HG03064 (cell line): ENCODE results near the gene CDH4.

Experiments used
- ATAC-seq: cut with Tn5 transposase; IDR thresholded peaks from one replicate; pipeline ENCODE4 v1.9.1; 2021; ENCODE audit warnings: low read depth; ENCODE audit not compliant: unreplicated experiment

The CDH4 gene

DNA sequence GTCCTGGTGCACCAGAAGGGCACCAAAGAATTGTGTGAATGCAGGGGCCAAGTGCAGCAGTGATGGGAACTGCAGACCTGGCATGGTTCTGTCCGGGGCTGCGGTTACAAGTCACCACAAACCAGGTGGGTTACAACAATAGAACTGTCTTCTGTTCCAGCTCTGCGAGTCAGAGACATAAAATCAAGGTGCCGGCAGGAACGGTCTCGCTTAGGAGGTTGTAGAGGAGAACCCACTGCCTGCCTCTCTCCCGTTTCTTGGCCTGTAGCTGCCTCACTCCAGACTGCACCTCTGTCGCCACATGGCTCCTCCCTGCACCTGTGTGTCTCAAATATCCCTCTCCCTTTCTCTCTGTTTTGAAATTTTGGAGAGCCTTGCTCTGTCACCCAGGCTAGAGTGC, 670.4 kb downstream of the CDH4 start:
- ATAC-seq, result no peak

DNA sequence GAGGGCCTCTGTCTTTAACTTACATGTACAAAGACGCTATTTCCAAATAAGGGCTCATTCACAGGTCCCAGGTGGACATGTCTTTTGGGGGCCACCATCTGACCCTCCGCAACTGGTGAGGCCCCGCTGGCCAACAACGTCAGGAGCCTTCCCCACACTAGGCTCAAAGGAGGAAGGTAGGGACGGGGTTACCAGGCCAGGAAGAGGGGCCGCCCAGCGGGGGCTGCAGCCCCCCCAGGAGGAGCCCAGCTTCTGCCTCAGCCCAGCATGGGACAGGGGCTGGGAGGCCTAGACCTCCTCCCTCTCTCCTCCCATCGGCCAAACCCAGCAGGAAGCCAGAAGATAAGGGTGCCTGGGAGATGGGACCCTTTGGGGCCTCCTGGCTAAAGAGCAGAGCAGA, 670.9 kb downstream of the CDH4 start:
- ATAC-seq, result no peak

DNA sequence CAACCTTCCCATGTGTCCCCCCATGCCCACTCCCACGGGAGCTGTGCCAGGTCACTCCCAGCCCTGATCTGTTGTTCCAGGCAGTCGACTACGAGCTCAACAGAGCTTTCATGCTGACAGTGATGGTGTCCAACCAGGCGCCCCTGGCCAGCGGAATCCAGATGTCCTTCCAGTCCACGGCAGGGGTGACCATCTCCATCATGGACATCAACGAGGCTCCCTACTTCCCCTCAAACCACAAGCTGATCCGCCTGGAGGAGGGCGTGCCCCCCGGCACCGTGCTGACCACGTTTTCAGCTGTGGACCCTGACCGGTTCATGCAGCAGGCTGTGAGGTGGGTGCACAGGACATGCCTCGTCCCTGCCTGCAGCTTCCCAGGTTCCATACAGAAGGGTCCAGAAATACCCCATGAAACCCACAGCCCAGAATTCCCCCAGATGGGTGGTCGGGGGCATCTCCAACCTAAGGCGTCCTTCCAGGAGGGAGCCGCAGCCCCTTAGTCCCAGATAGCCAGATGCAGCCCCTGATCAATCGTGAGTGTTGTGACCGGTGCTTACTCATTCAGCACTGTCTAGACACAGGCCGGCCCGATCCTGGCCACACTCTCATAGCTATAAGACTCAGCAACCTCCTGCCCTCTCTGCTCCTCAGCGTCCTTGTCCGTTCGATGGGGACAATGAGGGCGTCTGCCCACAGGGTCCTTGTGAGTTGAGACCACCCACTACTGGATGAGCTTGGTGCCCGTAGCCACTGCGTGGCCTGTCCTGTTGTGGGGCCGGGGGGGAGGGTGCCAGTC, 671.5 kb downstream of the CDH4 start:
- no peak for ATAC-seq

DNA sequence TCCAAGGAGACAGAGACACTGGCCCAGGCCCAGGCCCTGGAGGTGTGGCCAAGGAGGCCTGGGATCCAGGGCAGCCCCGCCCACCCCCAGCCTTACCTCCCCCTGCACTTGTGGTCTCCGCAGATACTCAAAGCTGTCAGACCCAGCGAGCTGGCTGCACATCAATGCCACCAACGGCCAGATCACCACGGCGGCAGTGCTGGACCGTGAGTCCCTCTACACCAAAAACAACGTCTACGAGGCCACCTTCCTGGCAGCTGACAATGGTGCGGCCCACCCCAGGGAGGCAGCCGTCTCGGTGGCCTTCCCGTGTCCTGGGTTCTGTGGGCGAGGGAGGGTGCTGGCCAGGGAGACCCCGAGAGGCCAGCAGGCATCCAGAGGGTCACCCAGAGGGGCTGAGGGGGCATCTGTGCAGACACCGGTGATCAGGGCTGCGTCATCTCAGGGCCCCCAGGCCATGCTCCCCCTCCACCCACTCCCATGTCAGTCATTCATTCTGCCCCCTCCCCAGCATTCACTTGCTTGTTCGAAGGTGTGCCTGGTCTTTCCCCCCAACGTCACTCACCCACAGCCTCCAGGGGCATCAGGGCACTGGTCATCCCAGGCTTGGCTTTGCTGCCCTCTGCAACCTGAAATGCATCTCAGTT, 672.3 kb downstream of the CDH4 start:
- no peak for ATAC-seq

DNA sequence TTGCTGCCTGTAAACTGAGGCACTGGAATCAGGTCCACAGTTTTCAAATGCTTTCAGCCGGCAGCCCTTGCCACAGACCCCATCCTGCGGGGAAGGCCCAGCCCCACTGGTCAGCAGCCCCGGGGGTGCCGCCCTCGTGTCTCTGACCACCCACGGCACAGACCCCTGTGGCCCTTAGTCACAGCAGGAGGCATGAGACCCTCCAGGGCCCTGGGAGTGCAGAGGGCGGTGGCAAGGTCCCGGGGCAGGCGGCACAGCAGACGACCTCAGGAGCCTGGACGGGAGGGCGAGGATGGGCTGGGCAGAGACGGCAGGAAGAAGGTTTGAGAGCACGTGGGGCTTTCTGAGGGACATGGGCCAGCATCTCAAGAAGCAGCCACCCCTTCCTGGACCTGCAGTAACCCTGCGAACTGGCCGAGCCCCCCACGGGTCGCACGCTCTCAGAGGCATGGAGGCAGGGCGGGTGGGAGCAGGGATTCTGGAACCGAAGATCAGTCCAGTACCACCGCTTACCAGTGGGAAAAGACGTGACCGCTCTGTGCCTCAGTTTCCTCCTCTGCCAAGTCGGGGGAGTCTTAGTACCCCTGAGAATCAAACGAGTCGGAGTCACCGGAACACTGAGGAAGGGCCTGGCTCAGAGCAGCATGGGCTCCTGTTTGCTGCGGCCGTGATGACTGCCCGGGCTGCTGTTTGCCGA, 672.9 kb downstream of the CDH4 start:
- ATAC-seq, result no peak

DNA sequence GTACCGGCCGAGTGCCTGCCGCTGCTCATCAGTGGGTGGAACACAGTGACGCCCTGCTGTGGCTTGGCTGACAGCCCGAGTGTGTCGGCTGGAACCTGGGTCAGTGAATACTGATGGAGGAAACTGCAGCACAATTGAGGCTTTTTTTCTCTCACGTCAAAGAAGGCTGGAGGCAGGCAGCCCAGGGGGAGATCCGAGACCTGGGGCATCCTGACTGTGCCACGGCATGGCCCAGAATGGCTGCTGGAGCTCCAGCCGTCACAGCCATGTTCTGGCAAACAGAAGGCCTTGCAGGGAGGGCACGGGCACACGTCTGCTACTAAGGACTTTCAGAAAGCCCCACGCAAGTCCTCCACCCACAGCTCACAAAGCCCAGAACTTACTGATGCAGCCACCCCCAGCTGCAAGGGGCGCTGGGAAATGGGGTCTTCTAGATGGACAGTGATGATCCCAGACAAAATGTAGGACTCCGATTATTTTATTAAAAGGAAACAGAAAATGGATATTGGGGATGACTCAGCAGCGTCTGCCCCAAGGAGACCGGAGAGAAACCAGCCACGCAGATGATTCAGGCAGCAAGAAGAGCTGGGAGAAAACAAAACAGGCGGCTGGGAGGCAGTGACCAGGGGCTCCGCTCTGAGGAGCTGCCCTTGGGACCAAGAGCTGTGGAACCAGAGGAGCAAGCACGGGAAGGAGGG, 673.6 kb downstream of the CDH4 start:
- ATAC-seq, result no peak

DNA sequence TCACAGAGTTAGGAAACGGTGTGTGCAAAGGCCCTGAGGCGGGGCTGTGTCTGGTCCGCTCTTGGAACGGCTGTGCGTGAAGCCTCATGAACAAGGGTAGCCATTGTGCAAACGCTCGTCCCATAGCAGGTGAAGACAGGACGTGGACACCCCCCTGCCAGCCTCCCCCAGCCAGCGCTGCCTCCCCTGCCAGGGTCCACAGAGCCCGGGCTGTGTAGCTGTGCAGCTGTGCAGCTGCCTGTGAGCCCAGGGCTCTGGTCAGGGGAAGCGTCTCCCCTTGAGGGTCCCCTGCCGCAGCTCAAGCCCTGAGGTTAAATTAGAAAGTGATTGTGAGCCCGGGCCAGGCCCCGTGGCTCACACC, 674.2 kb downstream of the CDH4 start:
- ATAC-seq, result no peak

DNA sequence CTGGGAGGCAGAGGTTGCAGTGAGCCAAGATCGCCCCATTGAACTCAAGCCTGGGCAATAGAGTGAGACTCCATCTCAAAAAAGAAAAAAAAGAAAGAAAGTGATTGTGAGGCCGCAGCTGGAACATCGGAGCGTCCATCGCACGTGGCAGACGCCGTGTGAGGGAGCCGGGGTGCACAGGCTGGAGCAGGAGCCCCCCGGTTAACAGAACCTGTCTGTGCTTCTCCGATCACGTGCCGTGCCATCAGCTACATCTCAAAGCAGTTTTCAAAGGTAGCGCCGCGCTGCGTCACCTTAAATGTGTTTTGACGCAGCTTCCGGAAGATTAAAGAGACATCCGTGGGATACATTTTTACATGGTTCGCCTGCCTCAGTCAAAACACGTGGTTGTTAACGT, 674.7 kb downstream of the CDH4 start:
- no peak for ATAC-seq

DNA sequence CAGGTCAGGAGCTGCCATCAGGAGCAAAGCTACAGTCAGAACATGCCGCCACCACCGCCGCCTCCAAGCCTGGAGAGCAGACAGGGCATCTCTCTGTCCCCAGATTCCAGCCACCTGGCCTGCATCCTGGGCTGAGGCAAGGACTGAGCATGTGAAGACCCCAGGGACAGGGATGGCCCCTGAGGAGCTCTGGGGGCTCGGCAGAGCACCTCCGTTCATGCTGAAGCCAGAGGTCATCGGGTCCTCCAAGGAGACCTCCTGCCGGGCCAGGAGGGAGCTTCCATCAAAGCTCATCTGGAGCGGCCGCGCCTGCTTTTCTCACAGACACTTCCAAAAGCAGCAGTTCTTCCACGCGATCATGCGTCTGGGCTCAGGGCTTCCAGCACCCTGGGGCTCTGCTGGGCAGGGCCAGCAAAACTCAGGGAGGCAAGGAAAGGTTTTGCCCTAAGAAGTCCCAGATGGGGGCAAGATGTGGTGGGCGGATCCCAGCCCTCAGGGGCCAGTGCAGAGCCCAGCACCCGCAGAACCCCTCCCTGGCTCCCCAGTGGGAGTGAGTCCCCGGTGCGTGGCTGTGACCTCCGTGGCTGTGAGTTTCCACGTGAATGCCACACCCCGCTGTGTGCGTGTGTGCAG, 675.2 kb downstream of the CDH4 start:
- ATAC-seq, result no peak

DNA sequence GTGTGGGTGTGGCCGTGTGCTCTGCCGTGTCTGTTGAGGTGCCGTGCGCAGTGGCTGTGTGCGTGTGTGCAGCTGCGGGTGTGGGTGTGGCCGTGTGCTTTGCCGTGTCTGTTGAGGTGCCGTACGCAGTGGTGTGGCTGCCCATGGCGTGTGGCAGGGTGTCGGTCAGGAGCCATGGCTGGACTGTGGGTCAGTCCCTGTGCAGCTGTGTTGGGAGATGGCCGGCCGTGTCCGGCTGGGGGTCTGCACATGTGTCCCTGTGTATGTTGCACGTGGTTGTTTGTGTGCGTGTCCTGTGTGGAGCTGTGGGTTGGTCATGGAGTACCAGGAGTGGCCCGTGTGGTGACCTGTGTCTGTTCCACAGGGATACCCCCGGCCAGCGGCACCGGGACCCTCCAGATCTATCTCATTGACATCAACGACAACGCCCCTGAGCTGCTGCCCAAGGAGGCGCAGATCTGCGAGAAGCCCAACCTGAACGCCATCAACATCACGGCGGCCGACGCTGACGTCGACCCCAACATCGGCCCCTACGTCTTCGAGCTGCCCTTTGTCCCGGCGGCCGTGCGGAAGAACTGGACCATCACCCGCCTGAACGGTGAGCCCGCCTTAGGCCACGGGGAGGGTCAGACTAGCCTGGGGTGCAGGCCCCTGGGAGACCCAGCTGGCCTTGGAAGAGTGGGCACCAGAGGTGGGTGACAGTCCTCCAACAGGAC, 675.9 kb downstream of the CDH4 start:
- ATAC-seq, result no peak

DNA sequence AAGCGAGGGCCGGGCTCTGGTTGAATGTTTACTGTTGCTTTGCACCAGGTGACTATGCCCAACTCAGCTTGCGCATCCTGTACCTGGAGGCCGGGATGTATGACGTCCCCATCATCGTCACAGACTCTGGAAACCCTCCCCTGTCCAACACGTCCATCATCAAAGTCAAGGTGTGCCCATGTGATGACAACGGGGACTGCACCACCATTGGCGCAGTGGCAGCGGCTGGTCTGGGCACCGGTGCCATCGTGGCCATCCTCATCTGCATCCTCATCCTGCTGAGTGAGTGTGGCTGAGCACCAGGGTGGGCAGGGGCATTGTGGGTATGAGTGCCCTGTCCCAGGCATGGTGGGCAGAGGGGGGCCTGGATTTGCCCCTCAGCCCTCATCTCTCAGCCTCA, 677.5 kb downstream of the CDH4 start:
- no peak for ATAC-seq

DNA sequence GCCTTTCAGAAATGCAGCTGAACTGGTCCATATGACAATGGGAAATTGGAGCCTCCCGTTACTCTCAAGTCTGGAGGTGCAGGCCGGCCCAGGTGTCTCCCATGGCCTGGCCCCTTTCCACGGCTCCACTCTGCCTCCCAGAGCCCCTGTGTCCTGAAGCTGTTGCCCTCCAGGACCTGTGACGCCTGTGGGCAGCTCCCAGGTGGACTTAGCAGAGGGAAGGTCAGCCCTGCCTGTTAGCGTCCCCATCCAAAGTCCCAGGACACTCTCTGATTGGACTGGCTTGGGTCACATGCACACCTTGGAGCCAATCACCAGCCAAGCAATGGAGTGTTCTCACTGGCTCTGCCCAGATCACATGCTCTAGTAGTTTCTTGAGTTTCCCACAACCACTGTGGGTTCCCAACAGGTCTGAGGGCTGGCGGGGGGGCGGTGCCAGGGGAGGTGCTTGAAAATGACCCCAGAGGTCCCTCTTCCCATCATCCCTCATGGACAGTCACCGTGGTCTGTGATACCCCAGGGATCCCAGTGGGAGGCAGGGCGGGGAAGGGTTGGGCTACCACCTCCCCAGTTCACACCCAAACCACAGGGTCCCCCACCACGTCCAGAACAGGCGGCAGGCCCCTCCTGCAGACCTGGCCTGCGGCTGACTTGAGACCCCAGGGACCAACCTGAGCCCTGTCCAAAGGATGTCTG, 678.1 kb downstream of the CDH4 start:
- ATAC-seq, result no peak

DNA sequence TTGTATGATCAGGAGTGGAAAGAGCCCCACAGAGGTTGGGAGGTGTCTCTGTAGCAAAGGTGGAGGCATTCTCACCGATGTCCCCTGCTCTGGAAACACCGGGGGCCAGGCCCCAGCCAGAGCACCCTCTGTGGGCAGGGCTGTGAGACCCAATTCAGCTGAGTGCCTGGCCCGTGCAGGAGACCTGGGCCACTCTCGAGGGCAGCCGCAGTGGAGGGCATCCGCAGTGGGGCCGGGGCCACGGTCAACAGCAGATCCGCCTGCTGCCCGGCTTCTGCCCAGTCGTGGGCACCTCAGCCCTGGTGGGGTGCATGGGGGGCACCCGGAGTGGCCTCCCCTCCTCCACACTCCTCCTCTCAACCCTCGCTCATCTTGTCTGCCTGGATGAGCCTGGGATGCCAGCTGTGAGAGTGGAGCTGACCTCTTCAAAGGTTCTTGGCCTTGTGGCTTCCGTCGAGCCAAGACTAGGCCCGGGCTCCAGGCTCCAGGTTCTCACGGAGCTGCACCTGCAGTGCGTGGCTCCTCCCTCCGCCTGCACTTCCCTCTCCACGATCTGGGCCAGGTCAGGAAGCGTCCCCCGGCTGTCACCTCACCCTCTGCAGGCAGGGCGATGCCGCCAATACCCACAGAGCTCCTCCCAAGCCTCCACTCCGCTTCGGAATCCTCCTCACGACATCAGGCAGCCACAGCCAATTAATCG, 678.9 kb downstream of the CDH4 start:
- no peak for ATAC-seq

DNA sequence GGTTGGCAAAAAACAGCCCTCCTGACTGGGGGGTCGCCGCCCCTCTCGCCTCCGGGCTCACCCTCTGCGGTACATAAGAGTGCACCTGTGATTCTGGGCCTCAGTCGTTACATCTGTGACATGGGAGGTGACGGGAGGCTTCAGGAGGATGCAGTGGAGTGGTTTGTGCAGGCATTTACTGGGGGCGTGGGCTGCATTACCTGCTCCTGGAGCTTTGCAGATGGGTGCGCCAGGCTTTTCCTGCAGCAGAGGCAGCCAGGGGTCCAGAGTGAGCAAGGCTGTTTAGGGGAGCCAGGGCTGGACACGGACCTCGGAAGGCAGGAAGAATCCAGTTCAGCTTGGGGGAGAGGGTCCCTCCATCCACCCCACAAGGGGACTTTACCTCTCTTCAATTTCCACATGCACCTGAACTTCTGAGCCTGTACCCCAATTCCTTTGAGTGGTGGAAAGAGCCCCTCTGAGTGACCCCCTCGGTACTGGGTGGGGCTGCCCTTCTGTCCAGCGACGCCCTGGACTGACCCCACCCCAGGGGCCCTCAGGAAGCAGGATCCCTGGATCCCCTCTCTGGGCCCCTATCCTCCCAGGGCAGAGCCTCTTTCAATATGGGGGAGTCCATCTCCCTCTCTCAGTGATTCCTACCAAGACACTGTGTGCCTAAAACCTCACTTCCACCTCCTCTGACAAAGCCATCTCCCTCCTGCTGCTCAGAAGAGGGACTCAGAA, 679.6 kb downstream of the CDH4 start:
- no peak for ATAC-seq

DNA sequence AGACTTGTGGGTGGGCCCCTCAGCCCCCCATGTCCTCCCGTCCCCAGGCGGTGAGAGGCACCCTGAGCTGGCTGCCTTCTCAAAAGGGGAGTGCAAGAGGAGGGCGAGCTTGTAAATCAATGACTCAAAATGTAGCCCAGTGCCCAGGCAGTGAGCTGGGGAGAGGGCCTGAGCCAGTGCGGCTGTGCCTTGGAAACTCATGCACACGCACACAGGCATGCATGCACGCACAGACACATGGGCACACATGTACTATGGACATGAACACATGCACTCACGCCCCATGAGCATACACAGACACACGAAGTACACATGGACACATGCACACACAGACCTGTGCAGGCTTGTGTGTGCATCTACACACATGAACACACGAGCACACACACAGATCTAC, 680.1 kb downstream of the CDH4 start:
- ATAC-seq, result no peak

DNA sequence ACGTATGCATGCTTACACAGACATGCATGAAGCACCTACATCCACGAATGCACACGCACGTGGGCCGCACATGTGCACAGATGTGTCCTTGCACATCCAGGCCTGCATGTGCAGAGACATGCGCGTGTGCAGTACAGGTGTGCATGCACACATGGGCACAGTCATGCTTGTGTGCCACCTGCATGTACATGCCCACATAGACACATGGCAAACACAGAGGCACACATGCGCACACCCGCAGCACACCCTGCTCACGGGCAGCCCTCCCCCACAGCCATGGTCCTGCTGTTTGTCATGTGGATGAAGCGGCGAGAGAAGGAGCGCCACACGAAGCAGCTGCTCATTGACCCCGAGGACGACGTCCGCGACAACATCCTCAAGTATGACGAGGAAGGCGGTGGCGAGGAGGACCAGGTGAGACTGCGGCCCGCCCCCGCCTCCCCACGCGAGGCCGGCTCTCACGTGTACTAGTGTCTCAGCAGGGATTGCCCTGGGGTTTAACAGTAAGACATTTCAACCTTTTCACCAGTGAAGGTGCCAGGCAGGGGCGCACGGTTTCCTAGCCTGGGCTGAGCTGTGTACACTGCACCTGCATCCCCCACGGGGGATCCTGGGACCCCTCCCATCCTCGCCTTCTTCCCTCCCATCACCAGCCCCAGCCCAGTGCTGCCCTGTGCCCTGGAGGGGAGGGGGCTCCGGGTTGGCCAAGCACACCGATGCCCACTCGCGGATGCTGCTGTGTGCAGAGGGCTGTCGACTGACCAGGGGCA, 680.8 kb downstream of the CDH4 start:
- ATAC-seq, result no peak

DNA sequence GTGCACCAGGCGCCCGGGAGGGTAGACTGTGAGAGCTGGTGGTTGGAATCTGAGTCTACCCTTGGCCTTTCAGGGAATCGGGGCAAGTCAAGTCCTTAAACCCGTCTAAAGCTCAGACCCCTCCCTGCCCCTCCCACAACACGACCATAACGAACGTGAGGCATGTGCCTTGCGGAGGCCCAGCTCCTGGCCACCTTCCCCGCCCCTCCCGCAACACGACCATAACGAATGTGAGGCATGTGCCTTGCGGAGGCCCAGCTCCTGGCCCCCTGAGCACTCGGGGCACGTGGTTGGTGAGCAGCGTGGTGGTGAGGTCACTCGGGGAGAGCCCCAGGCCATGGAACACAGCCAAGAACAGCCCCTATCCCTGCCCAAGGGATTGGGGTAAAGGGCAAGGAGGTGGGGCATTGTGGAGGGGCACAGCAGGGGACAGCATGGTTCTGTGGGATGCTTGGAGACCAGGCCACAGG, 681.5 kb downstream of the CDH4 start:
- ATAC-seq, result no peak
